Liver (tissue), 9 donors: ENCODE data around the gene TRABD. TPM values are rescaled to one million over a fixed set of nuclear protein-coding genes. Genes with fewer than 3 reads are reported as not detected.

Experiments
- DNase-seq: peaks from one replicate; pipeline ENCODE4 v3.0.0-alpha.2; 2017; ENCODE audit warnings: low spot score
- H3K27ac ChIP-seq, 2 donors: one replicate each; pipeline ENCODE4 v1.7.0; 2013; ENCODE audit warnings: inconsistent platforms in 2 of 2, low read length in 2 of 2, control low read depth in 1 of 2, low read depth in 1 of 2, mild to moderate bottlenecking in 1 of 2
- H3K27me3 ChIP-seq, 4 donors: one replicate each; pipeline versions ENCODE4 v1.6.1 to v1.7.0; 2013; ENCODE audit warnings: low read length in 3 of 4, inconsistent platforms in 1 of 4, mild to moderate bottlenecking in 1 of 4, moderate library complexity in 1 of 4; ENCODE audit not compliant: control insufficient read depth in 4 of 4, insufficient read depth in 4 of 4
- H3K36me3 ChIP-seq, 4 donors: one replicate each; pipeline versions ENCODE4 v1.6.1 to v1.7.0; 2013; ENCODE audit warnings: low read length in 3 of 4, mild to moderate bottlenecking in 3 of 4, low read depth in 1 of 4, moderate library complexity in 1 of 4; ENCODE audit not compliant: control insufficient read depth in 4 of 4, insufficient read depth in 3 of 4
- H3K4me1 ChIP-seq, 4 donors: one replicate each; pipeline versions ENCODE4 v1.6.1 to v1.7.0; 2013; ENCODE audit warnings: low read length in 3 of 4, mild to moderate bottlenecking in 3 of 4, moderate library complexity in 1 of 4; ENCODE audit not compliant: control insufficient read depth in 4 of 4, insufficient read depth in 4 of 4
- H3K4me3 ChIP-seq, 3 donors: one replicate each; pipeline versions ENCODE4 v1.6.1 to v1.7.0; 2013; ENCODE audit warnings: low read length in 3 of 3, control low read depth in 1 of 3, low read depth in 1 of 3, mild to moderate bottlenecking in 1 of 3
- H3K9ac ChIP-seq, 2 donors: one replicate each; pipeline ENCODE4 v1.7.0; 2013; ENCODE audit warnings: low read length in 2 of 2, mild to moderate bottlenecking in 2 of 2, moderate library complexity in 2 of 2, control low read depth in 1 of 2, low read depth in 1 of 2
- H3K9me3 ChIP-seq, 4 donors: one replicate each; pipeline versions ENCODE4 v1.6.1 to v1.7.0; 2013; ENCODE audit warnings: low read length in 3 of 4; ENCODE audit not compliant: control insufficient read depth in 4 of 4
- ATF3 ChIP-seq: IDR thresholded peaks from 2 replicates; pipeline ENCODE4 v1.6.1; 2016; ENCODE audit warnings: antibody characterized with exemption
- CTCF ChIP-seq: fragments of 150-350 bp; IDR thresholded peaks from 2 replicates; pipeline ENCODE4 v1.5.1; 2017; ENCODE audit warnings: improper control_type of control experiment, low read depth, low read length; ENCODE audit not compliant: missing input control
- EGR1 ChIP-seq, 2 donors: IDR thresholded peaks; 2 replicates each; pipeline ENCODE4 v1.6.1; 2016 to 2018; ENCODE audit warnings: antibody characterized with exemption in 2 of 2, low read depth in 2 of 2
- FOXA1 ChIP-seq: IDR thresholded peaks from 2 replicates; pipeline ENCODE4 v1.6.1; 2016; ENCODE audit warnings: antibody characterized with exemption
- FOXA2 ChIP-seq: IDR thresholded peaks from 2 replicates; pipeline ENCODE4 v1.6.1; 2016; ENCODE audit warnings: antibody characterized with exemption
- GABPA ChIP-seq, 2 donors: IDR thresholded peaks in 1 of 2; conservative IDR thresholded peaks in 1 of 2; 2 replicates each; pipeline ENCODE4 v1.6.1; 2016; ENCODE audit warnings: antibody characterized with exemption in 2 of 2, mild to moderate bottlenecking in 1 of 2, moderate library complexity in 1 of 2
- HNF4A ChIP-seq, 2 donors: conservative IDR thresholded peaks; 2 replicates each; pipeline ENCODE4 v1.6.1; 2016; ENCODE audit warnings: antibody characterized with exemption in 2 of 2, mild to moderate bottlenecking in 2 of 2
- HNF4G ChIP-seq: IDR thresholded peaks from 2 replicates; pipeline ENCODE4 v1.6.1; 2016; ENCODE audit warnings: antibody characterized with exemption
- JUND ChIP-seq, 2 donors: IDR thresholded peaks; 2 replicates each; pipeline ENCODE4 v1.6.1; 2016; ENCODE audit warnings: antibody characterized with exemption in 2 of 2
- MAX ChIP-seq: IDR thresholded peaks from 2 replicates; pipeline ENCODE4 v1.6.1; 2016; ENCODE audit warnings: antibody characterized with exemption
- NR2F2 ChIP-seq: IDR thresholded peaks from 2 replicates; pipeline ENCODE4 v1.6.1; 2016; ENCODE audit warnings: antibody characterized with exemption
- RAD21 ChIP-seq, 2 donors: IDR thresholded peaks; 2 replicates each; pipeline ENCODE4 v1.6.1; 2016; ENCODE audit warnings: antibody characterized with exemption in 2 of 2, mild to moderate bottlenecking in 2 of 2
- REST ChIP-seq: IDR thresholded peaks from 2 replicates; pipeline ENCODE4 v1.6.1; 2016; ENCODE audit warnings: antibody characterized with exemption, mild to moderate bottlenecking
- RXRA ChIP-seq, 2 donors: IDR thresholded peaks; 2 replicates each; pipeline ENCODE4 v1.6.1; 2017 to 2018; ENCODE audit warnings: antibody characterized with exemption in 2 of 2, mild to moderate bottlenecking in 1 of 2
- SP1 ChIP-seq: IDR thresholded peaks from 2 replicates; pipeline ENCODE4 v1.6.1; 2018; ENCODE audit warnings: antibody characterized with exemption, mild to moderate bottlenecking
- TAF1 ChIP-seq: conservative IDR thresholded peaks from 2 replicates; pipeline ENCODE4 v1.6.1; 2016; ENCODE audit warnings: antibody characterized with exemption, mild to moderate bottlenecking
- YY1 ChIP-seq: IDR thresholded peaks from 2 replicates; pipeline ENCODE4 v1.6.1; 2016; ENCODE audit warnings: antibody characterized with exemption, mild to moderate bottlenecking
- ZBTB33 ChIP-seq: IDR thresholded peaks from 2 replicates; pipeline ENCODE4 v1.6.1; 2016; ENCODE audit warnings: antibody characterized with exemption
- WGBS: extraction: QIAGEN DNeasy Blood & Tissue Kit; methylation state at CpG from one replicate; pipeline ENCODE4 v1.1.7; 2013; 5-methylcytosine and 5-hydroxymethylcytosine counted together
- polyA plus RNA-seq, 2 donors: library from polyadenylated mRNA; stranded (reverse) in 1 of 2; unstranded in 1 of 2; fragments of 200-250 nt in 1 of 2; fragments of >200 nt in 1 of 2; fragmentation: Nextera tagmentation in 1 of 2; extraction: Ambion mirVana in 1 of 2; gene quantifications; one replicate each; pipeline versions ENCODE4 v1.2.1 to v1.2.3, GENCODE V29; 2013 to 2015
- total RNA-seq, 2 donors: library from RNA; depleted of rRNA; stranded (reverse); fragments of >200 nt; gene quantifications; one replicate each; pipeline ENCODE4 v1.2.3, GENCODE V29; 2014
- donor health status: healthy.
- donor health status: healthy.
- donor health status: healthy.
- donor health status: healthy.
- donor health status: healthy.

The TRABD gene
- total and polyA plus RNA-seq, 4 donors = 10.5 to 29.7 (median 16.4) TPM

GRCh38 chr22:50169181-50169759 lies 16.4 kb upstream of the TRABD start:
- DNase-seq = no peak
- TF ChIP-seq RAD21 (IDR thresholded peaks at IDR 0.05) (no peak), REST (no peak), NR2F2 (no peak), YY1 (no peak), ATF3 (no peak), FOXA1 (no peak), FOXA2 (no peak), ZBTB33 (no peak), RXRA (IDR thresholded peaks at IDR 0.05) (no peak), TAF1 (no peak), HNF4A (conservative IDR thresholded peaks at IDR 0.05) (no peak), SP1 (no peak)
- Histone ChIP-seq H3K27ac (no peak overlapping the region), H3K36me3 (no peaks in the 10 kb centered on the region), H3K4me3 (peak overlapping the region in 1 of 3 donors; percentile 88), H3K9me3 (no peaks in the 10 kb centered on the region), H3K9ac (no peak overlapping the region), H3K4me1 (peaks cover 0 to 19% (median 11%) of the 10 kb centered on the region in 4 donors), H3K27me3 (no peaks in the 10 kb centered on the region)
- WGBS = 36% methylated on average over 36 of the region's 36 CpGs

- no peaks in the 10 kb centered on the region for H3K36me3 ChIP-seq
- H3K9me3 ChIP-seq = no peaks in the 10 kb centered on the region
- H3K4me3 ChIP-seq = peak overlapping the region in 1 of 3 donors; percentile 88
- DNase-seq = no peak
- no peak overlapping the region for H3K27ac ChIP-seq
- H3K9ac ChIP-seq = no peak overlapping the region
- H3K27me3 ChIP-seq = no peaks in the 10 kb centered on the region
- 1% methylated on average over 70 of the region's 70 CpGs for WGBS
- H3K4me1 ChIP-seq = peaks cover 0 to 19% (median 11%) of the 10 kb centered on the region in 4 donors
- TF ChIP-seq HNF4A (conservative IDR thresholded peaks at IDR 0.05) (no peak), GABPA (IDR thresholded peaks at IDR 0.05 in 1 of 2, conservative IDR thresholded peaks at IDR 0.05 in 1 of 2) (no peak), ATF3 (no peak), ZBTB33 (no peak), JUND (IDR thresholded peaks at IDR 0.05) (no peak), FOXA1 (no peak), RAD21 (IDR thresholded peaks at IDR 0.05) (no peak), HNF4G (no peak), YY1 (no peak), TAF1 (no peak), CTCF (no peak), NR2F2 (no peak), EGR1 (IDR thresholded peaks at IDR 0.05; ENCODE audit: low read depth in 2 of 2) (no peak), FOXA2 (no peak), RXRA (IDR thresholded peaks at IDR 0.05) (no peak), MAX (no peak), SP1 (no peak)
Measured at GRCh38 chr22:50169774-50170341, 15.9 kb upstream of the TRABD start.
